Activated CD8-positive, alpha-beta T cell treated with anti-CD3 and anti-CD28 coated beads for 36 hours (primary cell): ENCODE measurements around the gene NDE1. TPM values are rescaled to one million over a fixed set of nuclear protein-coding genes. Genes with fewer than 3 reads are reported as not detected.
"Not testable (repeated sequence)": the region's sequence is repeated elsewhere in the genome, so short reads cannot be mapped to it uniquely, and the experiment has no call there.

Experiments
- ATAC-seq: fragments of 200-7000 bp; cut with Tn5 transposase; one replicate; pipeline ENCODE4 v1.10.0; 2021; ENCODE audit warnings: mild to moderate bottlenecking, moderate library complexity
- CTCF ChIA-PET: fragments of 350-600 bp; sonication (Branson Sonifier 250); formaldehyde crosslinking; loops from one replicate; lab custom pipeline; 2021; ENCODE audit warnings: antibody characterized with exemption; lab: Charles Lee
- POLR2A ChIA-PET: fragments of 350-600 bp; sonication (Branson Sonifier 250); formaldehyde crosslinking; loops from one replicate; lab custom pipeline; 2021; ENCODE audit warnings: antibody characterized with exemption; lab: Charles Lee
- DNase-seq: peaks from one replicate; pipeline ENCODE4 v3.0.0-alpha.2; 2020
- H3K27ac Mint-ChIP-seq: one replicate; pipeline ENCODE4 v1.8.0; 2021; ENCODE audit warnings: mild to moderate bottlenecking, mixed read lengths
- H3K27me3 Mint-ChIP-seq: one replicate; pipeline ENCODE4 v1.8.0; 2021; ENCODE audit warnings: mixed read lengths
- H3K36me3 Mint-ChIP-seq: one replicate; pipeline ENCODE4 v1.8.0; 2021; ENCODE audit warnings: low read depth, mixed read lengths
- H3K4me1 Mint-ChIP-seq: one replicate; pipeline ENCODE4 v1.8.0; 2021; ENCODE audit warnings: low read depth, mixed read lengths
- H3K4me3 Mint-ChIP-seq: one replicate; pipeline ENCODE4 v1.8.0; 2021; ENCODE audit warnings: mild to moderate bottlenecking, moderate library complexity, mixed read lengths
- H3K9me3 Mint-ChIP-seq: one replicate; pipeline ENCODE4 v1.8.0; 2021; ENCODE audit warnings: mixed read lengths
- intact Hi-C: fragments of 100-400 bp; cut with micrococcal nuclease; formaldehyde crosslinking; loops from one replicate; pipeline ENCODE4 v1.10.0; 2022
- total RNA-seq, 2 experiments: library from RNA; stranded (reverse); gene quantifications; one replicate each; pipeline ENCODE4 v1.2.3, GENCODE V29; 2021
- TF ChIP-seq, protein P1 (sequence below): fragments of 200-600 bp; IDR thresholded peaks from one replicate; pipeline ENCODE4 v1.8.0; 2022; ENCODE audit warnings: antibody characterized with exemption, mild to moderate bottlenecking

Gene NDE1
- total RNA-seq, 2 experiments from 2014 or later, result 97.6 to 103 TPM

DNA sequence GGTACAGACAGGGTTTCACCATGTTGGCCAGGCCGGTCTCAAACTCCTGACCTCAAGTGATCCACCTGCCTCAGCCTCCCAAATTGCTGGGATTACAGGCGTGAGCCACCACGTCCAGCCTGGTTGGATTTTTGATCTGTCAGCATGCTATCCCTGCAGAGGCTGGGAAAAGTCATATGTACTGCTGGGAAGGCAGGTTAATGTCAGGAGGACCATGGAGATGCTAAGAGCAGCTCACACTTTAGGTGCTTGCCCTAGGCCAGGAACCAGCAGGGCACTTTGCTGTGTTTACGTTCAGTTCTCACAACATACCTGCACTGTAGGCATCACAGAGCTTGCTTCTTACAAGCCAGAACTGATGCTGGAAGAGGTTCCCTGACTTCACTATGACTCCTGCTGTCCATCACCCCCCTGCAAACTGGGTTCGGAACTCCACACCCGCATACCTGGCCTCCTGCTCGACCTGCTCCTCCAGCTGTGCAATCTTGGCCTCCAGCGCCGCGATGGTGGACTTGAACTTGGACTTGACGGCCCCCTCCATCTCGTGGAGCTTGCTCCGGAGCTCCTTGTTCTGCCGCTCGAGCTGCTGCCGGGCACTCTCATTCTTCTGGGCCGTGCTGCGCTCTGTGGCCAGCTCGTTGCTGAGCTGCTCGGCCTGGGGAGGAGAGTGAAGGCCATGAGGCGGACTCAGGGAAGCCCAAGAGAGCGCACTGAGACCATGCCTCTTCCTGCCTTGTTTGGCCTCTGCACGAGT, 66.8 kb downstream of the NDE1 start:
- TF ChIP-seq, protein P1, sequence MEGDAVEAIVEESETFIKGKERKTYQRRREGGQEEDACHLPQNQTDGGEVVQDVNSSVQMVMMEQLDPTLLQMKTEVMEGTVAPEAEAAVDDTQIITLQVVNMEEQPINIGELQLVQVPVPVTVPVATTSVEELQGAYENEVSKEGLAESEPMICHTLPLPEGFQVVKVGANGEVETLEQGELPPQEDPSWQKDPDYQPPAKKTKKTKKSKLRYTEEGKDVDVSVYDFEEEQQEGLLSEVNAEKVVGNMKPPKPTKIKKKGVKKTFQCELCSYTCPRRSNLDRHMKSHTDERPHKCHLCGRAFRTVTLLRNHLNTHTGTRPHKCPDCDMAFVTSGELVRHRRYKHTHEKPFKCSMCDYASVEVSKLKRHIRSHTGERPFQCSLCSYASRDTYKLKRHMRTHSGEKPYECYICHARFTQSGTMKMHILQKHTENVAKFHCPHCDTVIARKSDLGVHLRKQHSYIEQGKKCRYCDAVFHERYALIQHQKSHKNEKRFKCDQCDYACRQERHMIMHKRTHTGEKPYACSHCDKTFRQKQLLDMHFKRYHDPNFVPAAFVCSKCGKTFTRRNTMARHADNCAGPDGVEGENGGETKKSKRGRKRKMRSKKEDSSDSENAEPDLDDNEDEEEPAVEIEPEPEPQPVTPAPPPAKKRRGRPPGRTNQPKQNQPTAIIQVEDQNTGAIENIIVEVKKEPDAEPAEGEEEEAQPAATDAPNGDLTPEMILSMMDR, result no peak
- Mint-ChIP-seq H3K27ac (no peak overlapping the region), H3K27me3 (no peaks in the 10 kb centered on the region), H3K9me3 (no peaks in the 10 kb centered on the region), H3K4me1 (no peaks in the 10 kb centered on the region), H3K4me3 (no peak overlapping the region), H3K36me3 (peaks cover 14% of the 10 kb centered on the region)
- ChIA-PET CTCF (interaction anchor here (1.3 to 2.1 kb wide), 2 partner anchors 11 to 39 kb away, joined by 3 to 7 read pairs; no protein-coding TSS in a partner anchor), POLR2A (no interaction called here)
- intact Hi-C loops, result no loop called here
- no peak for ATAC-seq
- DNase-seq, result no peak

DNA sequence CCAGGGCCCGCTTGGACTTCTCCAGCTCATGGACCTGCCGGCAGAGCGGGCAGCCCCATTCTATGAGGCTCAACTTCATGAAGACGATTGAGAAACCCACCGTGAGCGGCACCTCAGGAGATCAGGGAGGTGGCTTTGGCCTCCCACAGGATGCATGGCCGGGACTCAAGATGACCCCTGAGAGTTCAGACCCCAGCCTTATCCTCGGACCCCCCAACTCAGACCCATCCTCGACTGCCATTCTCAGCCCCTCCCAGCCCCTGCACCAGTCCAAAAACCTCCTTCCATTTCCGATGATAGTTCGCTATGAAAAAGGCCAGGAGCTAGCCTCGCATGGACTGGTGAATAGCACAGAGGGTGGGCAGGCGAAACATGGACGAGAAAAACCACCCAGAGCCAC, 71.0 kb downstream of the NDE1 start:
- DNase-seq (no peak), ATAC-seq (no peak)
- ChIA-PET POLR2A (interaction anchor here (0.5 to 0.9 kb wide), 2 partner anchors 136 to 182 kb away, joined by 3 read pairs; partner anchors contain the start of gene MYH11), CTCF (interaction anchor here (0.6 to 1.3 kb wide), 2 partner anchors 8 to 12 kb away, joined by 3 read pairs; no protein-coding TSS in a partner anchor)
- intact Hi-C loops, result no loop called here
- no peaks in the 10 kb centered on the region for H3K27me3 Mint-ChIP-seq
- TF ChIP-seq, protein P1, result no peak
- no peaks in the 10 kb centered on the region for H3K9me3 Mint-ChIP-seq
- no peaks in the 10 kb centered on the region for H3K4me1 Mint-ChIP-seq
- no peak overlapping the region for H3K4me3 Mint-ChIP-seq
- peaks cover 20% of the 10 kb centered on the region for H3K36me3 Mint-ChIP-seq
- H3K27ac Mint-ChIP-seq, result no peak overlapping the region

GRCh38 chr16:15723808-15724207, 73.8 kb downstream of the NDE1 start:
- CTCF ChIA-PET, result interaction anchor here (1.3 kb wide), 1 partner anchor 19 kb away, joined by 3 read pairs; no protein-coding TSS in a partner anchor
- DNase-seq, result no peak

DNA sequence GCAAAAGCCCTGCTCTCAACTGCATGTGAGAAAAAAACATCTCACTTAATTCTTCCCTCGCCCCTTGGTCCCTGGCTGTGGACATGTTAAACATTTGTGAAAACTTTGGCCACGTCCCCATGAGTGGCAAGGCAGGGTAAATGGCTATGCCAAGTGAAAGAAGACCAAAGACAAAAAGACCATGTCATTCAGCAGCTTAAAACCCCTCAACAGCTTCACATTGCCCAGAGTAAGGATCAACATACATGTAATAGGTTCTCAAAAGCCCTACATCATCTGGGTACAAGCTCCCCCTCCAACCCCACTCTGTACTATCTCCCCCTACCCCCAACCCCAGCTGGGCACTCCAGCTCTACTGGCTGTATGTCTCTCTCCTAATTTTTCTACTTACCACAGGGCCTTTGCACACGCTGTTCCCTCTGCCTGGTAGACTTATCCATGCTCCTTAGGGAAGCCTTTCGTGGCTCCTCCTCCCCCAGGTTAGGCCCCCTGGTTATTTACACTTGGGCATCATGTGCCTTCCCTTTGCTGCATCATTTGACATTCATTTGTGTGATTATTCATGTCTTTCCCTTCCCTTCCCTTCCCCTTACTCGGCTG, 75.7 kb downstream of the NDE1 start:
- Mint-ChIP-seq H3K36me3 (peaks cover 15% of the 10 kb centered on the region), H3K4me1 (no peaks in the 10 kb centered on the region), H3K4me3 (no peak overlapping the region), H3K27ac (no peak overlapping the region), H3K9me3 (no peaks in the 10 kb centered on the region), H3K27me3 (no peaks in the 10 kb centered on the region)
- DNase-seq, result no peak
- intact Hi-C loops, result no loop called here
- CTCF ChIA-PET, result no interaction called here
- POLR2A ChIA-PET, result no interaction called here
- ATAC-seq, result no peak
- TF ChIP-seq, protein P1, result no peak

More at GRCh38 chr16:15723808-15724207, 73.8 kb downstream of the NDE1 start:
- intact Hi-C loops, result no loop called here
- POLR2A ChIA-PET, result no interaction called here
- no peak overlapping the region for H3K4me3 Mint-ChIP-seq
- H3K9me3 Mint-ChIP-seq, result no peaks in the 10 kb centered on the region
- ATAC-seq, result no peak
- TF ChIP-seq, protein P1, result no peak
- no peaks in the 10 kb centered on the region for H3K4me1 Mint-ChIP-seq
- no peak overlapping the region for H3K27ac Mint-ChIP-seq
- no peaks in the 10 kb centered on the region for H3K27me3 Mint-ChIP-seq
- peaks cover 19% of the 10 kb centered on the region for H3K36me3 Mint-ChIP-seq

DNA sequence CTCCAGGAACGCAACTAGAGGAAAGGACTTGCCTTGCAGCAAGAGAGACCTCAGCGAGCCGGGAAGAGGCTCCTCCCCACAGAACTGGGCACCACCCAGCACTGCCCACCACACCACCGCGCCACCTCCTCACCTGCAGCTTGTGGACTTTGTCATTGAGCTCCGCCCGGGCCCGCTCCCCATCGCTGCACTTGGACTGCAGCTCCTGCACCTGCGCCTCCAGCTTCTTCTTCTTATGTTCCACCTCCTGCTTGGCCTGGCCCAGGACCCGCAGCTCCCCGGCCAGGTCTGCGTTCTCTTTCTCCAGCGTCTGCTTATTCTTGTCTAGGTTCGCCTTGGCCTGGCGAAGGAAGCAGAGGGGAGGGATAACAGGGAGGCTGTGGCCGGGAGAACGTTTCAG, 76.7 kb downstream of the NDE1 start:
- Mint-ChIP-seq H3K4me3 (no peak overlapping the region), H3K9me3 (no peaks in the 10 kb centered on the region), H3K4me1 (no peaks in the 10 kb centered on the region), H3K27ac (no peak overlapping the region), H3K36me3 (peaks cover 14% of the 10 kb centered on the region), H3K27me3 (no peaks in the 10 kb centered on the region)
- intact Hi-C loops, result no loop called here
- TF ChIP-seq, protein P1, result no peak
- DNase-seq, result no peak
- ATAC-seq, result no peak
- CTCF ChIA-PET, result interaction anchor here (1.0 kb wide), 1 partner anchor 22 kb away, joined by 5 read pairs; no protein-coding TSS in a partner anchor
- POLR2A ChIA-PET, result interaction anchor here (1.0 kb wide), 1 partner anchor 154 kb away, joined by 3 read pairs; no protein-coding TSS in a partner anchor

GRCh38 chr16:15727697-15728096, 77.7 kb downstream of the NDE1 start:
- ChIA-PET CTCF (interaction anchor here (0.8 to 1.0 kb wide), 2 partner anchors 23 to 29 kb away, joined by 4 to 5 read pairs; no protein-coding TSS in a partner anchor), POLR2A (interaction anchor here (0.6 kb wide), 1 partner anchor 13 kb away, joined by 3 read pairs; no protein-coding TSS in a partner anchor)
- H3K27ac Mint-ChIP-seq, DNase-seq, intact Hi-C loops, H3K4me3 Mint-ChIP-seq, ATAC-seq, H3K4me1 Mint-ChIP-seq, H3K9me3 Mint-ChIP-seq, H3K27me3 Mint-ChIP-seq: not testable (repeated sequence)
- peaks cover 14% of the 10 kb centered on the region for H3K36me3 Mint-ChIP-seq
